SJCRH30 (cell line): ENCODE measurements around the gene TRIM43. TPM values are rescaled to one million over a fixed set of nuclear protein-coding genes. Genes with fewer than 3 reads are reported as not detected.
"Not testable (repeated sequence)": the region's sequence is repeated elsewhere in the genome, so short reads cannot be mapped to it uniquely, and the experiment has no call there.

Experiments
- DNase-seq, 2 experiments: peaks; one replicate each; pipeline ENCODE4 v3.0.0-alpha.2; 2015 to 2020
- H3K27ac ChIP-seq: fragments of 250-450 bp; sonication (Bioruptor Pico); 2 replicates; pipeline ENCODE4 v1.5.1; 2020; ENCODE audit warnings: mild to moderate bottlenecking, moderate library complexity
- H3K27me3 ChIP-seq: fragments of 250-450 bp; sonication (Bioruptor Pico); 2 replicates; pipeline ENCODE4 v1.5.1; 2020; ENCODE audit warnings: mild to moderate bottlenecking, moderate library complexity
- H3K36me3 ChIP-seq: fragments of 250-450 bp; sonication (Bioruptor Pico); 2 replicates; pipeline ENCODE4 v1.5.1; 2020; ENCODE audit warnings: mild to moderate bottlenecking, moderate library complexity
- H3K4me1 ChIP-seq: fragments of 250-450 bp; sonication (Bioruptor Pico); 2 replicates; pipeline ENCODE4 v1.5.1; 2020; ENCODE audit warnings: mild to moderate bottlenecking, moderate library complexity
- H3K4me3 ChIP-seq: fragments of 250-450 bp; sonication (Bioruptor Pico); 2 replicates; pipeline ENCODE4 v1.5.1; 2020; ENCODE audit warnings: mild to moderate bottlenecking, moderate library complexity
- H3K9me3 ChIP-seq: fragments of 250-450 bp; sonication (Bioruptor Pico); replicated peaks from 2 replicates; pipeline ENCODE4 v1.5.1; 2020; ENCODE audit warnings: mild to moderate bottlenecking, moderate library complexity
- total RNA-seq: library from RNA; depleted of rRNA; stranded (reverse); fragments of >200 nt; shearing (Covaris generic); gene quantifications from 2 replicates; pipeline ENCODE4 v1.2.3, GENCODE V29; 2014; rRNA removed

TRIM43 gene
- not detected in 2 replicates for total RNA-seq

DNA sequence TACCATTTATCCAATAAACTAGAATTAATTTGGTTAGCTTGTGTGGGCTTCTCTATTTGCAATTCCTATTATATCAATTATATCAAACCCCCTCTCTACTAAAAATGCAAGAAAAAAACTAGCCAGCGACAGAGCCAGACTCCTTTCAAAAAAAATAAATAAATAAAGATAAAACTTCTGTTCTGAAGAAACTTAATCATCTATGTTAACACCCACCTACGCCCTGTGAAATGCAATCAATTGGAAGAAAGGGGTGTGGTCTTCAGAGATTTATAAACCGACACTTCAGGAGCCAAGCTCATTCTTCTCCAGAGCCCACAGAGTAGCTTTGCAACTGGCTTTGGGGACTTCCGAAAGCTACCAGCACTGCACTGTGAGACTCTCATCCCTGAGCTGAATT lies at the start of gene TRIM43:
Gene TRIM43, plus strand, starts transcription at position 301 of the 400 bp plus-strand sequence. CDS start 2,023 bp downstream, outside the sequence.
- H3K27me3 ChIP-seq, H3K4me3 ChIP-seq, H3K4me1 ChIP-seq, H3K27ac ChIP-seq, H3K36me3 ChIP-seq, H3K9me3 ChIP-seq, DNase-seq: not testable (repeated sequence)

DNA sequence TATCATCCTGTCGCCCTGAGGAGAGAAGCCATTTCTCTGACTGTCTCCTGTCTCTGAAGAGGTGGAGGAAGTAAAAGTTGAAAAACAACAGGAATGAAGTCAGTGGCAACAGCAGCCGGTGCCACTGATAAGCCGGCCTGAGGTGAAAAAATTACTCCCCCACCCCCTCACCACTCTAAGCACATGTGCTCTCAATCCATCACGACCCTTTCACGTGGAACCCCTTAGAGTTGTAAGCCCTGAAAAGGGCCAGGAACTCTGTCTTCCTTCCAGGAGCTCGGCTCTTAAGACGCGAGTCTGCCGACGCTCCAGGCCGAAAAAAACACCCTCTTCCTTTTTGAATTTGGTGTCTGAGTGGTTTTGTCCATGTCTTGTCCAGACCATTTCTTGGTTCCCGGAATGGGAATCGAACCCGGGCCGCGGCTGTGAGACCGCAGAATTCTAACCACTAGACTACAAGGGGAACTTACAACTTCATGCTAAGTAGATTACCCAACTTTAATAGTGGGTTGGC lies 40.7 kb upstream of the TRIM43 start:
- no peak for DNase-seq
- Histone ChIP-seq H3K27ac (no peak overlapping the region), H3K27me3 (no peaks in the 10 kb centered on the region), H3K36me3 (no peaks in the 10 kb centered on the region), H3K9me3 (no peaks in the 10 kb centered on the region), H3K4me3 (no peak overlapping the region), H3K4me1 (no peaks in the 10 kb centered on the region)

DNA sequence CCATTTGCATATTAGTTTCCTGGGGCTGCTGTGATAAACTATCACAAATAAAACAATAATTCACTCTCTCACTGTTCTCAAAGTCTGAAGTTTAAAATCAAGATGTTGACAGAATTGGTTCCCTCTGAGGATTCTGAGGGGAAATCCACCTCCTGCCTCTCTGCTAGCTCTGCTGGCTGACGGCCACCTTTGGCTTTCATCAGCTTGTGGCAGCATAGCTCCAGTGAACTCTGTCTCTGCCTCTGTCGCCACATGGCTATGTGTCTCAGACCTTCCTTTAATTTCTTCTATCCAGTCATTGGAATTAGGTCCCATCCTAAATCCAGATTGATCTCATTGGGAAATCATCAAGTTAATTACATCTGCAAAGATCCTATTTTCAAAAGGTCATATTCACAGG lies 38.9 kb upstream of the TRIM43 start:
- Histone ChIP-seq H3K4me1 (no peaks in the 10 kb centered on the region), H3K4me3 (no peak overlapping the region), H3K36me3 (no peaks in the 10 kb centered on the region), H3K9me3 (no peaks in the 10 kb centered on the region), H3K27ac (no peak overlapping the region), H3K27me3 (no peaks in the 10 kb centered on the region)
- no peak for DNase-seq

DNA sequence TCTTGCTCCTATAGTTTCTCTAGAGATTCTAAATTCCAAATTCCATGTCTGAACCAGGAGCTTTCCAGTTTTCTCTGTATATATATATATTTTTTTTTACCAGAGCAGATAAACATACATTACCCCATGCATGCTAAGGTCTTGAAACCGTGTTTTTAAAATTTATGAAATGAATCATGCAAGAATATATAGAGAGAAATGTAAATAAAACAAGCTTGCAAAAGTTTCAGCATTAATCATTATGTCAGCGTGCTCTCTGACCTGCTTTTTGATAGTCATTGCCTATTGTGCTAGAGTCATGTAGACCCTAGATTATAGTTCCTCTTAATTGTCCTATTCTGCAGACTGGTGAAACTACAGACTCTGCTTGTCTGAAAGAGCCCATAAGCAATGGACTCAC lies 22.6 kb upstream of the TRIM43 start:
- H3K27me3 ChIP-seq, result no peaks in the 10 kb centered on the region
- no peaks in the 10 kb centered on the region for H3K36me3 ChIP-seq
- H3K4me1 ChIP-seq, result no peaks in the 10 kb centered on the region
- H3K9me3 ChIP-seq, result no peaks in the 10 kb centered on the region
- no peak overlapping the region for H3K4me3 ChIP-seq
- no peak for DNase-seq
- H3K27ac ChIP-seq, result no peak overlapping the region

DNA sequence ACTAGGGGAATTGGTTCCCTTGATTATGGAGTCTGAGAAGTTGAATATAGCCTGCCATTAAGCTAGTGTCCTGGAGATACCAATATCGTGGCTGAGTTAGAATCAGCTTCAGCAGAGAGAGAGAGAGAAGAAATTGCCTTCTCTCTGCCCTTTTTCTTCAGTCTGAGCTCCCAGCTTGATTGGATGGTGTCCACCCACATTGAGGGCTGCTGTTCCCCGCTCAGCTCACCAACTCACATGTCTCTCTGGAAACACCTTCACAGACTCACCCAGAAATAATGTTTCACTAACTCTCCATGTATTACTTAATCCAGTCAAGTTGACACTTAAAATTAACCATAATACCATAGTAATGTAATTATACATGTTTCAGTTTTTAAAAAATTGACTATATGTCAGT lies 17.9 kb upstream of the TRIM43 start:
- no peak overlapping the region for H3K27ac ChIP-seq
- H3K9me3 ChIP-seq, result no peaks in the 10 kb centered on the region
- H3K4me3 ChIP-seq, result no peak overlapping the region
- no peaks in the 10 kb centered on the region for H3K36me3 ChIP-seq
- H3K4me1 ChIP-seq, result no peaks in the 10 kb centered on the region
- no peaks in the 10 kb centered on the region for H3K27me3 ChIP-seq
- DNase-seq, result no peak

DNA sequence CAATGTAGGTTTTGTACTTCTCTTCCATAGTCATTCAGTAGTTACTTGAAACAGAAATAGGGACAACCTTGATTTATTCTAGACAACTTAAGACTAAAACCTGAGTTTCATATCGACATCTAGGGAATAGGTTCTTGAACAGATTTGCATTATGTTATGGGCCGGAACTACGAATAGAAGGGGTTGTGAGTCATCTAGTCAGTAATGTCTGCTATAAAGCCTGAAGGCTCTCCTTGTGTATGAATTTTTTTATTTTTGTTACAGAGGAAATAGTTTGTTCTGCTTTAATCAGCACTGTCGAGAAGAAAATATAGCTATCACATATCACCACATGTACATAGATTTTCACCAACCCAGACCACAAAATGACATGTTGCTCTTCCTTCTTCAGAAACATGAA lies 17.3 kb upstream of the TRIM43 start:
- Histone ChIP-seq H3K4me1 (no peaks in the 10 kb centered on the region), H3K4me3 (no peak overlapping the region), H3K9me3 (no peaks in the 10 kb centered on the region), H3K27me3 (no peaks in the 10 kb centered on the region), H3K36me3 (no peaks in the 10 kb centered on the region), H3K27ac (no peak overlapping the region)
- DNase-seq, result no peak

DNA sequence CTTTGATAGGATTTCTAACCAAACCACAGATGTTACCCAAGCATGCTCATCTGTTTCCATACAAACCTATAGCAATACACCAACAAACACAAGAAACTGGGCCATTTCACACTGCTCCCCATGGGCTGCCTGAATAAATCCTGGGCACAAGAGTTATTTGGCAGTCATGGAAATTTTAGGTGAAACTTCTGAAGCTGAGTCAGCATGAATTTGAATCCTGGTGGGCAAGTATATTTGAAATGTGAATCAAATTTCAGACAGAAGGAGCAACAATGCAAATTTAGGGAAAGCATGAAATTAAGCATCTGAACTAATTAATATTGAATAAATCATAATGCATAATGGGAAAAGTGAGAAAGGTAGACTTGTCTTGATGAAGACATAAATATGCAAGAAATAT lies 15.9 kb upstream of the TRIM43 start:
- Histone ChIP-seq H3K36me3 (no peaks in the 10 kb centered on the region), H3K4me1 (no peaks in the 10 kb centered on the region), H3K27me3 (no peaks in the 10 kb centered on the region), H3K9me3 (no peaks in the 10 kb centered on the region), H3K27ac (no peak overlapping the region), H3K4me3 (no peak overlapping the region)
- DNase-seq, result no peak

DNA sequence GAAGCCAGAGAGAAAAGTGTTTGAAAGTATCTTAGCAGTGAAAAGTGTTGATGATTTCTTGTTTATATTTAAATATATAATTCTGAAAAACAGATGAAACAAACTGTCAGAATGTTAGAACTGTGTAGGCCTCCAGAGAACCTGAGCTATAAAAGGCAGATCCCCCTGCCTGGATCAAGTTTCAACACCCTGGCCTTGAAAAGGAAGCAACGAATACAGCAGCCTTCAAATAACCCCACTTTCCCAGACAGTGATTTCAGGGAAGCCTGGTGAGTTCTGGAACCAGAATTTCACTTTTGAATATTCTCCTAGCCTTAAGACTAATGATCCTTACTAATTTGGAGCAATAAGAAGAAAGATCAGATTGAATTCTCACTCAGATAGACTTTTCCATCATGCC lies 13.3 kb upstream of the TRIM43 start:
- Histone ChIP-seq H3K4me1 (no peaks in the 10 kb centered on the region), H3K4me3 (no peak overlapping the region), H3K27me3 (no peaks in the 10 kb centered on the region), H3K9me3 (no peaks in the 10 kb centered on the region), H3K27ac (no peak overlapping the region), H3K36me3 (no peaks in the 10 kb centered on the region)
- no peak for DNase-seq

DNA sequence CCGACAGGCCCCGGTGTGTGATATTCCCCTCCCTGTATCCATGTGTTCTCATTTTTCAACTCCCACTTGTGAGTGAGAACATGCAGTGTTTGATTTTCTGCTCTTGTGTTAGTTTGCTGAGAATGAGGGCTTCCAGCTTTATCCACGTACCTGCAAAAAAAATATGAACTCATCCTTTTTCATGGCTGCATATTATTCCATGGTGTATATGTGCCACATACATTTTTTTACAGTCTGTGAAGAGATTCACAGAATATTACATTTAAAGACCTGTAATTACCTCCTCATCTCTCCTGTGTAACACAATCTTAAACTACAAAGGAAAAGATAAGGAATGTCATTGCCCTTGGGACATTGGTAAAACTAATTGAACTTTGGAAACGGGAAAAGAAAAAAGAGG lies 8.3 kb upstream of the TRIM43 start:
- DNase-seq, H3K9me3 ChIP-seq, H3K36me3 ChIP-seq, H3K27me3 ChIP-seq, H3K4me1 ChIP-seq, H3K4me3 ChIP-seq, H3K27ac ChIP-seq: not testable (repeated sequence)

DNA sequence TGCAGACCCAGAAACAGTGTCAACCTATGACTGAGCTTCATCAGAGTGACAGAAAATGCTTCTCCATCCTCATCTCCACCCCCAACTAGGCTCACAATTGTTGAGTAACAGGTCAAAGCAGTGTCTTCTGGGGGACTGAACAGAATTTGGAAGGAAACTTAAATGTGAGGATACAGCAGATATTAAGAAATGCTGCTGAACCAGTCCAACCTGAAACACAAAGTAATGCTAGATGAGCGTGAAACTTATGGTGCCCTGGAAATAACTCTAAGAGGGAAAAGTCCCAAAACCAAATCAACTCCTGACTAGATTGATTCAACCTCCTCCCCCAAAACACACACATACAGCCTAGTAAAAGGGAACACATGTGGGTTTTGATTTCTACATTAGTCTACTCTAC lies 7.5 kb upstream of the TRIM43 start:
- H3K4me3 ChIP-seq, H3K9me3 ChIP-seq, H3K36me3 ChIP-seq, DNase-seq, H3K27me3 ChIP-seq, H3K4me1 ChIP-seq, H3K27ac ChIP-seq: not testable (repeated sequence)

DNA sequence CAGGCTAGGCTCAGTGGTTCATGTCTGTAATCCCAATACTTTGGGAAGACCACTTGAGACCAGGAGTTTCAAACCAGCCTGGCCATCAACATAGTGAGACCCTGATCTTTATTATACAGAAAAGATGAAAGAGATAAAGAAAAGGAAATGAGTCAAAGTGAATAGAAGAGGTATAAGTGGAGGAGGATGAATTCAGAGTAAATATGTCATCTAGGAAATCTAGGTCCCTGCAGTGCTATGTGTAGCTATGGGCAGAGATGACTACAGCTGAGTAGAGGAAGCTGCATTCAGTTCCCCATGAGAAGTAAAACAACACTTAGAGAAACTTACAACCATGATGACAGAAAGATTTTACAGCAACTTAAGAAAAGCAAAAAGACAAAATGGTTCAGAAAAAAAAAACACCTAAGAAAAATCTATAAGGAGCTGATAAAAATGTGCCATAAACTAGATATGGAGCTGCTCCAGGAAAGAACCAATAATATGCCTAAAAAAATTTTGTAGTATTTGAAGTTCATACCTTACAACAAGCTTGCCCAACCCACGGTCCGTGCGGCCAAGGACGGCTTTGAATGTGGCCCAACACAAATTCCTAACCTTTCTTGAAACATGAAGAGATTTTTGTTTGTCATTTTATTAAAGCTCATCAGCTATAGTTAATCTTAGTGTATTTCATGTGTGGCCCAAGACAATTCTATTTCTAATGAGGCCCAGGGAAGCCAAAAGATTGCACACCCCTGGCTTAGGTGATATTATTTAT lies 1.8 kb upstream of the TRIM43 start:
- not testable (repeated sequence) for H3K4me3 ChIP-seq, H3K4me1 ChIP-seq, H3K27me3 ChIP-seq, H3K9me3 ChIP-seq, H3K27ac ChIP-seq, H3K36me3 ChIP-seq, DNase-seq

DNA sequence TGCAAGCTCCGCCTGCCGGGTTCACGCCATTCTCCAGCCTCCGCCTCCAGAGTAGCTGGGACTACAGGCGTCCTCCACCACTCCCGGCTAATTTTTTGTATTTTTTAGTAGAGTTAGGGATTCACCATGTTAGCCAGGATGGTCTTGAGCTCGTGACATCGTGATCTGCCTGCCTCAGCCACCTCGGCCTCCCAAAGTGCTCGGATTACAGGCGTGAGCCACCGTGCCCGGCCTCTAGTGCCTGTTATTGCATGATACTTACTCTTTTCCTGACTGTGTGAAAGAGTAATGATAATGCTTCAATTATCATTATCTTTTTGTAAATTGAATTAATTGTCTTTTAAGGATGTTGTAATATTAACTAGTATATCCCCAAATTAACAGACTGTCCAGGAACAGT lies 1.2 kb downstream of the TRIM43 start:
- not testable (repeated sequence) for H3K9me3 ChIP-seq, H3K27me3 ChIP-seq, H3K4me3 ChIP-seq, H3K36me3 ChIP-seq, H3K4me1 ChIP-seq, DNase-seq, H3K27ac ChIP-seq

DNA sequence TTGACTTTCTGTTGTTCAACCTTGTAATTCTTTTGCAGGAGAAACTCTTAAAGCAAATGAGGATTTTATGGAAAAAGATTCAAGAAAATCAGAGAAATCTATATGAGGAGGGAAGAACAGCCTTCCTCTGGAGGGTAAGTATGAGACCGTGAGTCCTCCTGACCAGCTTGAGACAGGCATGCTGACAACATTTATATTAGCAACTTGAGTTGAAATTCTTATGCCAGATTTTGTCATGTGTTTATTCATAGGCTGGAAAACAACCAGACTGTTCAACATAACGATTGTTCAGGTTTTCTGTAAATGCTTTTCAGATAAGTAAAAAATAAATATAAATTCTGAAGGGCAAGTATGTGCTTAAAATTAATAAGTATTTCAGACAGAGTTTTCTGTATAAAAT lies 3.2 kb downstream of the TRIM43 start:
- not testable (repeated sequence) for H3K4me1 ChIP-seq, H3K4me3 ChIP-seq, H3K36me3 ChIP-seq, DNase-seq, H3K27me3 ChIP-seq, H3K9me3 ChIP-seq, H3K27ac ChIP-seq

DNA sequence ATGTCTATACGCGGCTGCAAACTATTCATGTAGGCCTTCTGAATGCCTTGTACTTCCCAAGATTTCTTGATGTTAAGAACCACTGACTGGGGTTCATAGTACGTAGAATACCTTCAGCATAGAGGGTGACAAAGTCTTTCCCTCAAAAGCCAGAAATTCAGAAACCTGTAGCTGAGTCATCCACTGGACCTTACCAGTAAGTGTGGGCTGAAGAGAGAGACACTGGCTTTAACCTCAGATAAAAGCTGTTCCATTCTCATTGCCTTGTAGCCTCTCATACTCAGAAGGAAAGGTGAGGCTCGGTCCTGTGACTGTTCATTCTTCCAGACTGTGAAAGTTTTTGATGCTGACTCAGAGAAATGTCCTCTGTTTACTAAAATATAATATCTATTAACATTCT lies 9.5 kb downstream of the TRIM43 start:
- not testable (repeated sequence) for H3K27me3 ChIP-seq, H3K9me3 ChIP-seq, H3K36me3 ChIP-seq, H3K4me3 ChIP-seq, H3K4me1 ChIP-seq, H3K27ac ChIP-seq, DNase-seq

DNA sequence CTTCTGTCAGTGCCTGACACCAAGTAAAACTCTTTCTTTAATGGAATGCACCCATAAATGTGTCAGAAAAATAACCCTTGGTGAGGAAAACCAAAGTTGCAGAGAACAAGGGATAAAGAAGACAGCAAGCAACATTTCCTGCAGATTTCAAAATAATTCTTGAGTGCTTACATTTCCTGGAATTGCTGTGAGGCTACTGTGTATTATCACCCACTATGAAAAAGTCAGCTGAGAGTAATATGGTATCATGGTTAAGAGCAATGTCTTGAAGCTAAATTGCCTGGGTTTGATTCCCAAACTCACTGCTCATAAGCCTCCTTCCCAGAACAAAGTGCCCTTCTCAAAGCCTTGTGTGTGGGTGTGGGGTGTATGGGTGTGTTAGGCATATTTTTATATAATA lies 10.3 kb downstream of the TRIM43 start:
- not testable (repeated sequence) for H3K9me3 ChIP-seq, H3K27ac ChIP-seq, H3K27me3 ChIP-seq, H3K36me3 ChIP-seq, H3K4me3 ChIP-seq, H3K4me1 ChIP-seq, DNase-seq

DNA sequence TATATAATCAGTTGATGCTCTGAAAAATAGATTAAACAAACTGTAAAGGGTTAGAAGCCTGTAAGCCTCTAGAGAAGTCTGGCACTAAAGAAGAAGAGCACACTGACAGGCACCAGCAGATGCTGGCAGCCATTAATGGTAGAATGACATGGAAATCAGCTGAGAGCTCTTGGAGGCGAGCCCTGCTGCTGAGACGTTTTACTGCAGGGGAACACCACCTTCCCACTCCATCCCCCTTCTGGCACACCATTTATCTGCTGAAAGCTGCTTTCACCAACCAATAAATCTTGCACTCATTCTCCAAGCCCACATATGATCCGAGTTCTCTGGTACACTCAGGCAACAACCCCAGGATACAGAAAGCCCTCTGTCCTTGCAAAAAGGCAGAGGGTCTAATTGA lies 16.6 kb downstream of the TRIM43 start:
- not testable (repeated sequence) for H3K27ac ChIP-seq, H3K4me1 ChIP-seq, H3K9me3 ChIP-seq, H3K27me3 ChIP-seq, H3K36me3 ChIP-seq, DNase-seq, H3K4me3 ChIP-seq
